Measurements from ENCODE around the gene PHF2. TPM values are rescaled to one million over a fixed set of nuclear protein-coding genes. Genes with fewer than 3 reads are reported as not detected.
A peak's percentile ranks its signal among the peaks of the same experiment; 100 is the strongest.

Gene PHF2
- total RNA-seq, 1 donor from 2014 or later, result 22.9 TPM

- peak; percentile 11 for DNase-seq
- Mint-ChIP-seq H3K4me1 (ENCODE audit: low read depth, unreplicated experiment) (no peaks in the 10 kb centered on the region), H3K9me3 (ENCODE audit: unreplicated experiment) (peaks cover 5% of the 10 kb centered on the region), H3K4me3 (ENCODE audit: unreplicated experiment) (no peak overlapping the region), H3K27me3 (ENCODE audit: unreplicated experiment) (no peaks in the 10 kb centered on the region), H3K36me3 (ENCODE audit: unreplicated experiment) (peaks cover 8% of the 10 kb centered on the region), H3K27ac (ENCODE audit: unreplicated experiment) (no peak overlapping the region)
- TF ChIP-seq CTCF (IDR thresholded peaks at IDR 0.05; ENCODE audit: partially characterized antibody, unreplicated experiment), result no peak
These were observed 80.2 kb downstream of the PHF2 start for GRCh38 chr9:93656426-93657239.

DNA sequence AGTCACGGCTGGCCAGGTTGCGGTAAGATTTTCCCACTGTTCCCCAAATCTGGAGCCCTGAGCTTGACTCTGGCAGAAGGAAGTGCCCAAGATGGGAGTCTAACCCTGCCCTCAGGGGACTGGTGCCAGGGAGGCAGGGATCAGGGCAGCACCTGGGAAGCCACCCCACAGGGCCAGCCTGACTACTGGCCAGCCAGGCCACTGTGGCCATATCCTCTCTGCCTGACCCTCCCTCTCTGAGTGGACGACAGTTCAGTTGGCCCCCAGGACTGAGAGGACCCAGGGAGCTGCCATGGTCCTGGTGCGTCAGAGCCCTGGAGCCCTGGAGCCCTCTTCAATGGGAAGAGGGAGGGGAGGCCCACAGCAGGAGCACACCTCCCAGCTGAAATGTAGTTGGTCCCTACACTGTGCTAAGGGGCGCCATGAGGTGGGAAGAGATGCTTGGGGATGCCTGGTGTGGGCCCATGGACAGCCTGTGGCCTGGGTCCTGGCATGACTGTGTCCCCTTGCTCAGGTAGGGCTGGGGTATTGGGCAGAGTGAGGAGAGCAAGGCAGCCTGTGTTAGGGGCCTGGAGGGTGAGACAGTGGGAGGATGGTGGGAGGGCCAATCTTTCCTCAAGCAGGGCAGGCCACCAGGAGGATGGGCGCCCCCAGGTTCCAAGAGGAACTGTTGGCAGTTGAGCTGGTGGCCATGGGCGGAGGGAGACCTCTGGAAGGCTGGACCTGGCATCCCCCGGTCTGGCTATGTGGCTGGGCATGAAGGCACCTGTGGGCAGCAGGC, 81.1 kb downstream of the PHF2 start:
- TF ChIP-seq CTCF (IDR thresholded peaks at IDR 0.05; ENCODE audit: partially characterized antibody, unreplicated experiment), result no peak
- no peaks in the 10 kb centered on the region for H3K4me1 Mint-ChIP-seq (ENCODE audit: low read depth, unreplicated experiment)
- H3K36me3 Mint-ChIP-seq (ENCODE audit: unreplicated experiment), result peaks cover 7% of the 10 kb centered on the region
- H3K27ac Mint-ChIP-seq (ENCODE audit: unreplicated experiment), result no peak overlapping the region
- no peaks in the 10 kb centered on the region for H3K27me3 Mint-ChIP-seq (ENCODE audit: unreplicated experiment)
- peaks cover 2% of the 10 kb centered on the region for H3K9me3 Mint-ChIP-seq (ENCODE audit: unreplicated experiment)
- DNase-seq, result peak; percentile 8
- no peak overlapping the region for H3K4me3 Mint-ChIP-seq (ENCODE audit: unreplicated experiment)

GRCh38 chr9:93658184-93658925, 82.0 kb downstream of the PHF2 start:
- Mint-ChIP-seq H3K9me3 (ENCODE audit: unreplicated experiment) (peaks cover 2% of the 10 kb centered on the region), H3K27me3 (ENCODE audit: unreplicated experiment) (no peaks in the 10 kb centered on the region), H3K27ac (ENCODE audit: unreplicated experiment) (no peak overlapping the region), H3K4me1 (ENCODE audit: low read depth, unreplicated experiment) (no peaks in the 10 kb centered on the region), H3K4me3 (ENCODE audit: unreplicated experiment) (no peak overlapping the region), H3K36me3 (ENCODE audit: unreplicated experiment) (no peaks in the 10 kb centered on the region)
- no peak for TF ChIP-seq CTCF (IDR thresholded peaks at IDR 0.05; ENCODE audit: partially characterized antibody, unreplicated experiment)
- peak; percentile 10 for DNase-seq

GRCh38 chr9:93659044-93659836, 82.9 kb downstream of the PHF2 start:
- Mint-ChIP-seq H3K4me1 (ENCODE audit: low read depth, unreplicated experiment) (no peaks in the 10 kb centered on the region), H3K27ac (ENCODE audit: unreplicated experiment) (no peak overlapping the region), H3K27me3 (ENCODE audit: unreplicated experiment) (no peaks in the 10 kb centered on the region), H3K36me3 (ENCODE audit: unreplicated experiment) (no peaks in the 10 kb centered on the region), H3K4me3 (ENCODE audit: unreplicated experiment) (no peak overlapping the region), H3K9me3 (ENCODE audit: unreplicated experiment) (no peaks in the 10 kb centered on the region)
- DNase-seq, result peak; percentile 10
- no peak for TF ChIP-seq CTCF (IDR thresholded peaks at IDR 0.05; ENCODE audit: partially characterized antibody, unreplicated experiment)
